NCI-H2029 (cell line): ENCODE results near the gene FBXW12.
A peak's percentile ranks its signal among the peaks of the same experiment; 100 is the strongest.
"Not testable (repeated sequence)": the region's sequence is repeated elsewhere in the genome, so short reads cannot be mapped to it uniquely, and the experiment has no call there.

Source experiments
- DNase-seq: peaks from one replicate; lab custom pipeline; 2025; lab: John Stamatoyannopoulos, UW

FBXW12 gene, protein sequence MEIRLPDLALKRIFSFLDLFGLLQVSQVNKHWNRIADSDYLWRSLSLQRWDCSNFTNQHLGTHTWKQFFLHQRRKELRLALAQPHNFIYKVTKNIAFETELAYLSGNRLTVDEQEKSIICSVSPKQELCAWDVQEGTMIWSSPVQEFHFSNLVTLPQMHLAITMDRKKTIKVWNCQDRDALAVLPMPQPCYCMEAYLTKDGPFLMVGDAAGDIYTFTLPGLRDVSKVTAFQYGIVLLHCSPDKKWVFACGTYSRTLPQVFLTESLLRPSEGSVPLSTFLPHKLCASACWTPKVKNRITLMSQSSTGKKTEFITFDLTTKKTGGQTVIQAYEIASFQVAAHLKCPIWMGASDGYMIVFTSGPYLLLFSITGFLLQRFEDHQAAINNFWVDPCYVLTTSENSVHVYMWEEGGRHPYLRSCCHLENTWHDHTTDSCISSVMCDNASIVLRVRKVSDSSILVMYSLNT

DNA sequence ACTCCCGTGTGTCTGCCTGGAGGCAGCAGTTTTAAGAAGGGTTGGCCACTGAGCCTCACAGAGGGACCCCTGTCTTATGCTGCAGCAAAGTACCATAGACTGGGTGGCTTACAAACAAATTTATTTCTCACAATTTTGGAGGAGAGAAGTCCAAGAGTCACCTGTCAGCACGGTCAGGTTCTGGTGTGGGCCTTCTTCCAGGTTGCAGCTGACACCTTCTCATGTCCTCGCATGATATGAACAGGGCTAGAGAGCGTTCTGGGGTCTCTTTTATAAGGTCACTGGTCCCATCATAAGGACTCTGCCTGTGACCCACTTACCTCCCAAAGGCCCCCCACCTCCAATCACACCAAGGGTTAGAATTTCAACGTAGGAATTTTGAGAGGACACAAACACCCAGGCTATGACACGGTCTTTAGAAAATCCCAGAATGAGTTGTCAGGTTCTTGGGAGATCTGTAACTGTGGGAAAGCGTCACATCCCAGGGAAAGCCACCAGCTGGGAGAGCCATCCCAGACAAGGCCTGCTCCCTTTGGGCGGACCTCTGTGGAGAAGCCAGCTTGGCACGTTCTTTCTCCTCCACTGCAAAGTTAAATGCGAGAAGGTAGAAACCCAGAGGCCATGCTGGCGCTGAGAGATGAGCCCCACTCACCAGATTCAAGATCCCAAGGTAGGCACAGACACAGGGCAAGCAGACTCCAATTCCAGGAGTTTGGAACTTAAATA lies at the start of gene FBXW12:
Gene FBXW12 (plus strand): TSS at position 569 of the 726 bp plus-strand sequence. CDS start 549 bp downstream, outside the sequence.
- DNase-seq: no peak

DNA sequence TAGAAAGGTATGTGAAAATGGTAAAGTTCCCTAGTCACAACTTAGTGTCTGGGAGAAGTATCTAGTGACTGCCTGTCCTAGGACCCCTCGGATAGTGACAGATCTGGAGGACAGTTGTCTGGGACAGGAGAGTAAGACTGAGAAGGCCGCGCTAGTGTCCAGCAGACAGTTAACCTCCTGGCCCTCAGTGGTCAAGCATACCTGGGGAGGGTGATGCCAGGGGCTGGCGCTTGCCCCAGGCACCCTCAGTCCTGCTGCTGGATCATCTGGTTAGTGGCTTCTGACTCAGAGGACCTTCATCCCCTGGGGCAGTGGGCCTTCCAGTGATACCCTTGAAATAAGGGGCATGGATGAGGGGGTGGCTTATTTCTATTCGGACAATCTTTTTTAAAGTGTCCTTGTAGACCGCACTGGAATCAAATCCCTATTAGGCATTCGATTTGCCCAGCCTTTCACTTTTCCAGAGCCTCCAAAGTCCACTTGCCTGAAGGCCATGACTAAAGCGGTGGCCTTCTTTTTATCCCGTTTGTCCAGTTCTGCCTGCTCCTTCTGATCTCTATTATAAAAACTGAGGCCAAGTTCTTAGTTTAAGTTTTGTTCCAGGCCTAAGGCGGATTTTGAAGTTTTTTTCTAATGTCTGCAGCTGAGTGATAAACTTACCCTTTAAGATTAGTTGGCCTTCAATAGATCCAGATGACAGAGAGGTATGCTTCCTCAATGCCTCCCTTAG lies 40.1 kb upstream of the FBXW12 start:
- not testable (repeated sequence) for DNase-seq

DNA sequence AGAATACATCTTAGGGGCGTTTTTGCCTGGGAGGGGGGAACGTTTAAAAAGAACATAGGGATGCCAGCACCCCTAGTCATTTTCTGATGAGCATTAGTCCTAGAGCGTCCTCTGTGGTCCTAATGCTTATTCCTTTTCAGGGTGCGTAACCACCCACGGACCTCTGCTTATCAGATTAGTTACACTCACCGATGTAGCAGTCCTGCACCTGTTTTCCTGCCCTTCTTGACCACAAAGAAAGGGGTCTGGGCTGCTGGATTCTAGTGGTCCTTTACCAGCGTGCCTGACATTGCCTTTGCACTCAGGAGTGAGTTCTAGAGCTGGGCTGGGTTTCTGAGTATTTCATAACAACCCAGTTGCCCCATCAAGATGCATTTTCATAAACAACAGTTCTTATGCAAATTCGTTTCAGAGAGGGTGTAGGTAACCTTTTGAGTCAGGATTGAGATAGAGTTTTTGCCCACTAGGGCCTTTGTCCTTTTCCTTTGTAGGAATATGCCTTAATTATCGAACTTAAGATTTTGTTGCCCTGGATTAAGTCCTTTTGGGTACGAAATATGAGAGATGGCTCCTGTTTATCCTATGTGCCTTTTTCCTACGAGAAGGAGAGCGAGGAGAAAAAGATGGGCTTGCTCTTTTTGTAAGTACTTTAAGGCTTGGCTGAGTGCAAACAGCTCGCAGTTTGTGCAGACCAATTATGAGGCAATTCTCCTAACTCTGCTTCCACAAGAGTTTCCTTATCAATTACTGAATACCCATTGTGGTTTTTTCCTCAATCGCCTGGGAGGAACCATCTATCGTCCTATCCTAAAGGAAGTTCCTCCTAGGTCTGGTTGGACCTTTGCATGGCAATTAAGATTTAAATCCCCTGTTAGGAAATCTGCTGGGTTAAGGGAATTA lies 38.4 kb upstream of the FBXW12 start, which contains the start of gene SPINK8:
Gene SPINK8 (minus strand): TSS at position 316 of the 900 bp plus-strand sequence. CDS start 5,320 bp downstream, outside the sequence.
- DNase-seq: not testable (repeated sequence)

DNA sequence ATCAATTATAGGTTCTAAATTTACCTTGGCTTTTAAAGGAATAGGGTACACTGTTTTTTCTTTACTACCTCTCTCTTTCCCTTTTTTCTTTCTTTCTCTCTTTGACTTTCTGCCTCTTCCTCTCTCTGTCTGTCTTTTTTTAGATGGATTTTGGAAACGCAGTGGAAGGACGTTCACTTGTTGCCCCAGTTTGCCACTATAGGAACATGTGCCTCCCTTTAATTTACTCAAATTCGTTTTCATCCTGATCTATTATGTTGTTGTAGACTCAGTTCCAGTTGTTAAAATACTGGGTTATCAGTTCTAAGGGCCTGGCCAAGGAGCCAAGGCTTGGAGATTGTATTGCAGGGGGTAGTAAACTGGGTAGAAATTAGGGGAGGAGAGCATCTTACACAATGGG lies 37.4 kb upstream of the FBXW12 start:
- DNase-seq: no peak

DNA sequence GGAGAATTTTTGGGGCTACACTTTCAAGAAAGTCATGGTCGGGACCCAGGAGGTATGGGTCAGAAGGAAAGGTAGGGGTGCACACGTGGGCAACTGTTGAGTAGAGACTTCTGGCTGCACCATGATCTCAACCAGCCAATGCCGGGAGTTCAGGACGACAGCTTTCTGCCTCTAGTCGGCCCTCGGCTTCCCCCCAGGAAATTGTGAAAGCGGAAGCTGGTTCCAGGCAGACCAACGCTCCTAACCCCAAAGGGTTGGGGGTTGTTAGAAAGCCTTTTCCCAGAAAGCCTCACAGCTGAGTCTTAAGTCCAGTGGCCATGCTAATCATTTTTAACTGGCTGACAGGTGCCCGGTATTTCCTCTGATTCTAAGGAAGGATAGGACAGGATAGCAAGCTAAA lies 36.7 kb upstream of the FBXW12 start:
- DNase-seq: not testable (repeated sequence)

DNA sequence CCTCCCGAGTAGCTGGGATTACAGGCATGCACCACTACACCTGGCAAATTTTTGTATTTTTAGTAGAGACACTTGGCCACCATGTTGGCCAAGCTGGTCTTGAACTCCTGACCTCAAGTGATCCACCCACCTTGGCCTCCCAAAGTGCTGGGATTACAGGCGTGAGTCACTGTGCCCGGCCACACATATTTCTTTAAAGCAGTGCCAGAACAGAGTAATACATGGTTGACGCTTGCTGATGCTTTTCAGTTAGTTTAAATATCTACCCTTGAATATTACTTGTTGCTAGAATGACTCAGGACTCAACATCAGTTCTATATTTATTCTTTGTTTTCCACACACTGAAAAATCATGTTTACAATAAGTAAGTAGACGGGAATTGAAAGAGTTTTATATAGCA lies 34.5 kb upstream of the FBXW12 start:
- not testable (repeated sequence) for DNase-seq

DNA sequence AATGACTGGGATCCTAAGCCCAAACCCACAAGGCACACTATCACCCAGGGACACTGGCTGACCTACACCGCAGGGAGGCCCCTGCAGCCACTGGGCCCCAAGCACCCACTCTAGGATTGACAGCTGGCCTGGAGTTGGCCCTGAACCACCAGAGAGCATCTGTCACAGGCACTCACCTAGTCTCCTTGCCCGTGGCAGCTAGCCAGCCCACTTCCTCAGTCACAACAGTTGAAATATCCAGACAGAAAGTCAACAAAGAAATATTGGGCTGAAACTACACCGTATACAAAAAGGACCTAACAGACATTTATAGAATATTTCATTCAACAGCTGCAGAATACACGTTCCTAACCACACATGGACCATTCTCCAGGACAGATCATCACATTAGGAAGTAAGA lies 33.4 kb upstream of the FBXW12 start:
- no peak for DNase-seq

DNA sequence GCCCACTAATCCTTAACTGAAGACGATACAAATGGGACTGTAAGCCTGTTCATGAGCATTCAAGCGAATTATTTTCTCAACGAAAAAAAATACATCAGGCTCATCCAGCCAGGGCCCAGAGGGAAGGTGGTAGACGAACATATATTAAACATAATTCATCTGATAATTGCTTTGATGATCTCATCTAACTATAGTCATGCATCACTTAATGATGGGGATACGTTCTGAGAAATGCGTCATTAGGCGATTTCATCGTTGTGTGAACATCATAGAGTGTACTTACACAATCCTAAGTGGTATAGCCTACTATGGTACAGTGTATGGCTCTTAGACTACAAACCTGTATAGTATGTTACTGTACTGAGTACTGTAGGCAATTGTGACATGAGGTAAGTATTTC lies 28.6 kb upstream of the FBXW12 start:
- no peak for DNase-seq

DNA sequence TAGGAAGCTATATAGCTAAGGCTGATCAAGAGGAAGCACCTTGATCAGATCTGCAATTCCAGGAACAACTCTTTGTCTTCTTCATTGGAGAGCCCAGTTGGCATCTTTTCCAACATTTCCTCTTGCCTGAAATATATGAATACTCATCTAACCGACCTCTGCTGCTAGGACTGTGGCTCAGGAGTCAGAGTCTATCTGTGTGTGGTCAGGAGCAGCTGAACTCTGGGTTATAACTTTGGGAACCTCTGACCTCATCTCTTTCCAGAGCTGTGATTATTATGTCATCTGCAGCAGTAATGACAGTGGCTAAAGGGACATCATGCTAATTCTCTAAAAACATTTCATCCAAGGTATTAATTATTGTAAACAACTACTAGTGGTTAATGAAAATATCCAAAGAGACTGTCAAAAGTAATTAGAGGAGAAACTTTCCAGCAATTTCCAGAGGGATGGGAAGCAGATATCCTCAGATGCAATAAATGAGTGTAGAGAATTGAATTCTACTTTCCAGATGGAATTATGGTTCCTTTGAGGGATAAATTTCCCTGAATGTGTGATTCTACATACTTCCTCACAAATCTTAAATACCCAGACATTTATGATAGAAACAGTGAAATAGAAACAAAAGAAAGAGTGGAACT lies 27.0 kb upstream of the FBXW12 start:
- DNase-seq: no peak

DNA sequence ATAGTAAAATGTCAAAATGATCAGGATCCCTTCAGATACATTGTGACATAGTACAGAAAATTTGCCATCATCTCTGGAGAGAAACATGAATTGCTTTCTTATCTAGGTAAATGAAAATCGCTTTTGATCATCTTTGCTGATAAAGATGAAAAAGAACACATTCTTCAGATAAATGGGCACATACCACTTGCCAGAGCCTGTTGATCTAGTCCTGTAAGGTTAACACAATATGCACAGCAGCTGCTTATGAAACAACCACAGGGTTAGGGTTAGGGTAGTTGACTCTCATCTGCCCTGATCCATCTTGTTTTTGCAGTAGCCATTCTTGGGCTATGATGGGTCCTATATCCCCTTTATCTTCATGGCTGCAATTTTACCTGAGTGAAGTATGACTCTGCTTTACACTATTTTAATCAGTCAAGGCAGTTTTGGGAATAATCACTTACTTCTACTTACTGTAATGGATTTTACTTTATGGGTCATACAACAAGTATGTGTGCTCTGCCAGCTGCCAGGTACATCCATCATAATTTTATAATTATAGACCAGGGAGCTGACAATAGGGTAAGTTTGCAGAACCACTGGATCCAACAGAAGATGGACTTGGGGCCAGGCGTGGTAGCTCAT lies 26.0 kb upstream of the FBXW12 start:
- DNase-seq: no peak

DNA sequence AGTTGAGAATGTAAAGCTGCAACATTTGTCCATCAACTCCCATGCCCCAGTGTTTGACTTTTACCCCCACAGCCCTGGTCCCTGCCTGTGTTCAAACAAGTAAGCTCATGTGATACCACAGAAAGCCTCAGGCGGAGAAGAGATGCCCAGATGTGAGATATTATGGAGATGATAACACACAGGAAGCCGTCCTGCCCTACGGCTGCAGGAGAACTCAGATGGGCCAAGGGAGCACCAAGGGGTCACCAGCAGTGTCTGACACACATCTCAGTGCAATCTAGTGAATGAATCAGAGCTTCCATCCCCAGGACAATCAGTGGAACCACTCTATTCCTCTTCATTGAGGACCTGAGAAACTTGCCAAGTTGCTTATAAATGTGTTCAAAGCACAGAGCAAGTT lies 24.5 kb upstream of the FBXW12 start:
- DNase-seq: no peak

DNA sequence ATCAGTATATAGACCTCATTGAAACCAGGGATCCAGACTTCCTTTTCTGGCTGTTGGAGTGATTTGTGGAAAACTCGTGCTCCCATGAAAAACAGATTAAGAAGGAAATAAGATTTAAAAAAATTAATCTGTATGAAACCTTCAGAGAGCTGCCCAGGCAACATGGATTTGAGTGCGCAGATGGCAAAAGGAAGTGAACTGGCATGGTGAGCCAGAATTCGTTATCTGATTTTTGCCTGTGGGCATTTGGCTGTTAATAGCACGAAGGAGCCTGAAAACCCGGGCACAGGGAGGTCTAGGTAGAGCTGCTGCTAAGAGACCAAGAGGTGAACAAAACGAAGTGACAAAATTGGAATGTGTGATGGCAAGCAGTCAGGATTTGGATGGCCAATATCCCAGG lies 19.5 kb upstream of the FBXW12 start:
- DNase-seq: no peak

DNA sequence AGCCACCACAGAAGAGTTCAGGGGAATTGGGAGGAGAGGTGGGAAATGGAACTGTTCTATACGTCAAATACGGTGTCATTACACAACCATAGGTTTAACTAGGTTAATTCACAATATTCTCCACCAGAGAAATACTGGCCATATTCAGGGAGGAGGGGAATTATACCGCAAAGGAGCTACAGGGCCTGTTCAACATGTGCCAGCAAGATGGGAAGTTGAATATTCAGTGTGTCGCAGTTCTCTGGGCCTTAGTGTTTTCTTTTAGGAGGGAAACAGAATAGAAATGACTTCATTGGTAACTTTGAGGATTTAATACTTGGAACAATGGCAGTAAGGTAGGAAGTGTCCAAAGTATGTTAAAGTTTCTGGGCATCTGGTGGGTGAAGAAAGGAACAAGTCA lies 18.0 kb upstream of the FBXW12 start:
- DNase-seq: no peak

DNA sequence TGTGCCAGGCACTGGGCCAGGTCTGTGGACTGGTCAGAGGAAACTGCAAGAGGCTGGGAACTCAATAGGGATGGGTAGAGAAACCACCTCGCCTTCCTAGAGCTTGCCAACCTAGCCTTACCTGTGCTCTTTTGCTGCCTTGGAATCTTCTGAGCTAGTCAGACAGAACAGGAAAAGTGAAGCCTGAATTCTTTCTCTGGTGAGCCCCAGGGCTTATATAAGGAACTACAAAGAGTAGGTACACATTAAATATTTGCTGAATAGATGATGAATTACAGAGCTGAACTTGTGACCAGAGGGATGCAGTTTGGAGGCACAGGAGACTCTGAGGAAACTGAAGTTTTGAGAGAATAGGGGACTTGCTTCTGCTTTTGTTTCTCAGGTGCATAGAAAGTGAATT lies 15.6 kb upstream of the FBXW12 start:
- no peak for DNase-seq

DNA sequence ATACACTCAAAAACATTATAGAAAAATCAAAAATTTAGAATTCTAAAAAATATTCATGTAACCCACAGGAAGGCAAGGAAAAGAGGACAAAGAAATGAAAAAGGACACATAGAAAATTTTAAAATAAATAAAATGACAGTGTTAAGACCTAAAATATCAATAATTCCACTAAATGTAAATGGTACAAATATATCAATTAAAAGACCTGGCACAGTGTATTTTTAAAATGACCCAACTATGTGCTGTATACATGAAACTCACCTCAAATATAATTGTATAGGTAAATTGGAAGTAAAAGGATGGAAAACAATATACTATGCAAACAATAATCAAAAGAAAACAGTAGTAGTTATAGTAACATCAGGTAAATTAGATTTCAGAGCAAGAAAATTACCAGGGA lies 10.1 kb upstream of the FBXW12 start:
- no peak for DNase-seq

DNA sequence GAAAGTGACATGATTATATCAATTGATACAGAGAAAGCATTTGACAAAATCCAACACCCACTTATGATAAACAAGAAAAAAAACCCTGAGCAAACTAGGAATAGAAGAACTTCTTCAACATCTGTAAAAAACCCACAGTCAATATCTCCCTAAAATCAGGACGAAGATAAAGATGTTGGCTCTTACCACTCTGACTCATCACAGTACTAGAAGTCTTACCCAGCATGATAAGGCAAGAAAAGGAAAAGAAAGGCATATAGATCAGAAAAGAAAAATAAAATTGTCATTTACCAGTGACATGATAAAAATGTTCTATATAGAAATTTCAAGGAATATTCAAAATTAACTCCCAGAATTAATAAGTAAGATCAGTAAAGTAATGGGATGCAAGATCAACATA lies 7.2 kb upstream of the FBXW12 start:
- DNase-seq: no peak

DNA sequence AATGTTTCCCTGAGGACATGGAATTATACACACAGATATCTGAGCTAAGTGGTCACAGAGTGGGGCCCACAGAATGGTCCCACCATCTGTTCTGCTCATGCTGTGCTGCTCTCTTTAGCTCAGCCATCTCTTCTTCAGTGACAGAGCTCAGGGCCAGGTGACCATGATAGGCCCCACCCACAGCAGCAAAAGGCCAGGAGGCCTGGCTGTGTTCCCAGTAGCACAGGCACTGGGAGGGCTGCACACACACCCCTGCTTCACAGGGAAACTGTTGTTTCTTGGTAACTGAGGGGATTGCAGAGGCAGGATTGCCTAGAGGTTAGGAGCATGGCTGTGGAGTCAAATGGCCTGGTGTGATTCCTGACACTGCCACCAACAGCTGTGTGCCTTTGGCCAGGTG lies 4.8 kb upstream of the FBXW12 start:
- peak; percentile 20 for DNase-seq

DNA sequence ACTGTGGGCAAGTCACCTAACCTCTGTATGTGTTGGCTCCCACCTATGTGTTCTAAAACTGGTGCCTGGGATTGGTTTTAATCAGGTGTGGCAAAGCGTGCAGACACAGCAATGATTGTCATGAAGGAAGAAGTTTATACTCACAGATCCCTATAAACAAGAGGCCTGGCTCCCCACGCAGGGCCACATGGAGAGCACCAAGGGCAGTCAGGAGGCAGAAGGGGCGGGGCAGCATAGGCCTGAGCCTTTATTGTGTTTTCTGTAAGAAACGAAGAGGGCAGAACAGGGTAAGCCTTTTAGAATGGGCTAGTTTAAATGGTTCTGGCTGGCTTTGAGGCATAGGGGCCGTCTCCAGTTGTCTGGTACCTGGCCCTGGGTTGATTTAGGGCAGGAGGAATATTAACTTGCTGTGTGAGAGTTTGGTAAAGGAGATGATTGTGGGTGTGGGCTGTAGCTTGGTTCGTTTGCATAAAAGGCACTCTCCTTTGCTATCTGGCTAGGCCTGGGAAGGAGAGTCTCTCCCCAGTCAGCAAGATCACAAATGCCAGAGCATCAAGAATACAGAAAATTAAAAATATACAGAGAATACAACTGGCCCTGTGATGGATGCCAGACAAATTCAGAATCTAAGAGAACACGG lies 2.2 kb upstream of the FBXW12 start:
- no peak for DNase-seq

DNA sequence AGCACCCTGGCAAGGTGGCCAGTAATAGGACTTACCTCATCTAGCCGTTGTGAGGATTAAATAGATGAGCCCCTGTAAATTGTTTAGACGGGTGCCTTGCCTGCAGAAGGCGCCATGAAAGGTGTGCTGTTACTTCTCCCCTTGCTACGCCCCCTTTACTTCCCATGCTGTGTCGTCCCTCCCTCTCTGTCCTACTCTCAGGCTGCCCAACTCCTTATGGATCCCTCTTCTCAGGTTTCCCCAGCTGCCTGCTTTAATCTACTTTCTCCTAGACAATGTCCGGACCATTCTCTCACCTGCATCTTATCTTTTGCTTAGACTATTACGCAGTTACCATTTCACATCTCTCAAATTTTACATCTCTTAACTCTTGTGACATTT lies 1.7 kb upstream of the FBXW12 start:
- DNase-seq: no peak

DNA sequence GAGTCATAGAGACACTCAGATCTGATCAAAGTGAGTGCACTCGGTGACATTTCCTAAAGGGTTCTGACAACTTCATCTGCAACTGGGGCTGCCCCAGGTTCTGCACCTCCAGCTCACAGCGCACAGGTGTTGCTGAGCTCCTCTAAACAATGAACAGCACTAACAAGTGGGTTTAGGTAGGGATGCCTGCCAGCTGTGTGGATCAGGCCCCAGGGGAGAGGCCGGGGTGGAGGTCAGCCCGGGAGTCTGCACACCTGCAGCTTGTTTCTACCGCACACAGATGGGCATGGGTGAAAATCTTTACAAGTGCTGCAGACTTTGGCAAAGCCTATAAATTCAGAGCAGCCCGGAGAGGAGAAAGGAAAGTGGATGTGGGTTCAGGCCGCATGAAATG lies 355 bp downstream of the FBXW12 start:
- DNase-seq: no peak
